Right hindlimb (tissue), 1 donor: ENCODE results near the gene MMP14.
A peak's percentile ranks its signal among the peaks of the same experiment; 100 is the strongest.

Experiments
- DNase-seq: peaks from one replicate; pipeline ENCODE4 v3.0.0-alpha.2; 2018

MMP14 gene

GRCh38 chr14:22885975-22886374, 49.6 kb downstream of the MMP14 start:
- no peak for DNase-seq

GRCh38 chr14:22886500-22887259, 50.3 kb downstream of the MMP14 start:
- DNase-seq: peak; percentile 83

DNA sequence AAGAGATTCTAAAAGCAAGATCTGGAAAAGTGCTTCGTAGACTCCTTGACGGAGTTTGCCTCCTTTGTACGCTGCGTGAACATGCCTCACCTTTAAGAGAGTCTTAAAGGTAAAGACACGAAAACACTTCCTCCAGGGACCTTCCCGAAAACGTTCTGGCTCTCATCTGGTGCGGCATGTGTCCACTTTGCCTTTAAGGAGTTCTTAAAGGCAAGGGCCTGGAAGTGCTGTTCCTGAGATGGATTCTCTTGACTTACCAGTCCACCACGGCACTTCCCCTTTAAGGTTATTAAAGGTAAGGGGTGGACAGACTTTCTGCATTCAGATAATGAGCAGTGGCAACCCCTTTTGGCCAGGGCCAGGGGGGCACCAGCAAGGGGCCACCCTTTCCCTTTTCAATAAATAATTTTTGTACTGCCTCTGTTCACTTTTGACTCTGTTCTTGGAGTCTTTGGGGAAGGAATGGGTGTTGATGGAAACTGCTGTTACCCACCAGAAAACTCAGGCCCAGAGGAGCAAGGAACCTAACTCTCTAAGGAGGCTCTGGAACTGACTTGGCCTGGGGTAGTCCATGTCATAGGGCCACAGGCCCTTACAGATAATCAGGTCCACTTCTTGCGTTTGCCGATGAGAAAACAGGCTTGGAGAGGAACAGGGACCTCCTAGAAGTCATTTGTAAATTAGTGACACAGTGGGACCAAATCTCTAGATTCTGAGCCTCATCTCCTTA, 51.0 kb downstream of the MMP14 start:
- DNase-seq: peak; percentile 68

DNA sequence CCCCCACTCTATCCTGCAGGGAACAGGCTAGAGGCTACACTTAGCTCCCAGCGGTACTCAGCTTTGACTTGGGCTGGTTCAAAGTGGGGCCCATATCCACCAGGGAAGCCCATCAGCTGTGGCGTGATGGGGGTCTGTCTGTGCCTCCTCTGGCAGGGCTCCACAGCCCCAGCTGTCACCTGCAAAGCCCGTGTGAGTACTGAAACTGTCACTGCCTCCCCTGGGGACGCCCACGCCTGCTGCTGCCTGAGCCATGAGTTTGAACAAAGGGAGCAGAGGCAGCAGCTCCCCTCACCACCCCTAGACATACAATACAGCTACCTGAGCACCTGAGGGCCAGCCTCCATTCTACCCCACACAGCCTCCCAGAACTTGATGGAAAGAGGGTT, 51.6 kb downstream of the MMP14 start:
- no peak for DNase-seq

DNA sequence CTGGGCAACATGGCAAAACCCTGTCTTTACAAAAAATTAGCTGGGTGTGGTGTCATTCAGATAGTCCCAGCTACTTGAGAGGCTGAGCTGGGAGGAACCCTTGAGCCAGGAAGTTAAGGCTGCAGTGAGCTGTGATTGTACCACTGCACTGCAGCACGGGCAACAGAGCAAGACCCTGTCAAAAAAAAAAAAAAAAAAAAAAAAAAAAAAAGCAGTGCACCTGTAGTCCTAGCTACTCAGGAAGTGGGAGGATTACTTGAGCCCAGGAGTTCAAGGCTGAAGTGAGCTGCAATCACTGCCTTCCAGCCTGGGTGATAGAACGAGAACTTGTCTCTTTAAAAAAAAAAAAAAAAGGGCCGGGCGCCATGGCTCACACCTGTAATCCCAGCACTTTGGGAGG, 52.3 kb downstream of the MMP14 start:
- DNase-seq: no peak

- DNase-seq: no peak
These were observed 54.0 kb downstream of the MMP14 start for GRCh38 chr14:22890416-22890815.

DNA sequence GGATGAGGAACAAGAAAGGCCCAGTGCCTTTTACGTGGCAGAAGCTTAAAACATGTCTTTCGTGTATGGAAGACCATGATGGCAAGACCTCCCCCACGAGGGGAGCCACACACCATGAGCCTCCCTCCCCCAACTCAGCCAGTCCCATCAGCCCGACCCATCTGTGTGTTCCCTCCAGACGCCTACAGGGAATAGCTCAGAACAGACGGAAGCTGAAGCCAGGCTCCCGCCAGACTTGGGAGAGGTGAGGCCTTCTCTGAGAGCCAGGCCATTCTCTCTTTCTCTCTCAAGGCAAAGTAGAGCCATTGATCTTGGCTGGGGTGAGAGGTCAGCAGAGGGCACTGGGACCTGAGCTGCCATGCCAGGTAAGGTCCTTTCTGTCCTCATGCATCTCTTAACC, 56.1 kb downstream of the MMP14 start:
- no peak for DNase-seq

DNA sequence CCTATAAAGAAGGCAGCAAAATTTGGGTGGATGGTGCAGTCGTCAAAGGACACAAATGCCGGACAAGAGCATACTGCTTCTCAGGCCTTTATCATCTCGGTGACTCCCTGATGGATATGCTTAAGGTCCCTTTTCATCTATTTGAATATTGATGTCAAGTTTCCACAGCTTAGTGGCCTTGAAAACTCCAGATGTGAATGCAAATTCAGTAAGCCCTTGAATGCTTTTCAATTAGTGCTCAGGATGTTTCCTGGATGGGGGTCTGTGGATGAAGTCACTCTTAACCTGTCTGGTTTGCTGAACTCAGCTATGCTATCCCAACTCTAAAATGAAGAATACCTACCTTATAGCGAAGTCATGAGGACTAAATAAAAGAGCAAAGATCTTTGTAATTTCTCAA, 57.3 kb downstream of the MMP14 start:
- DNase-seq: no peak

DNA sequence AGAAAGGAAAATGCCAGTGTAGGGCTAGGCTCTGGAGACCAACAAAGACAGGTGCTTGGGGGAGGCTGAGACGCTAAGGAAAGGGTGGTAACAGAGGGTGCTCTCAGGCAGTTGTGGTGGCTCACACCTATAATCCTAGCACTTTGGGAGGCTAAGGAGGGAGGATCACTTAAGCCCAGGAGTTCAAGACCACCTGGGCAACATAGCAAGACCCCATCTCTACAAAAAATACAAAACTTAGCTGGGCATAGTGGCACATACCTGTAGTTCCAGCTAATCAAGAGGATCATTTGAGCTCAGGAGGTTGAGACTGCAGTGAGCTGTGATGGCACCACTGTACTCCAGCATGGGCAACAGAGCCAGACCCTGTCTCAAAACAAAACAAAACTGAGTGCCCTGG, 59.0 kb downstream of the MMP14 start:
- no peak for DNase-seq

- DNase-seq: no peak
These were observed 60.0 kb downstream of the MMP14 start for GRCh38 chr14:22896356-22896755.

- DNase-seq: no peak
These were observed 60.4 kb downstream of the MMP14 start for GRCh38 chr14:22896760-22897159.

DNA sequence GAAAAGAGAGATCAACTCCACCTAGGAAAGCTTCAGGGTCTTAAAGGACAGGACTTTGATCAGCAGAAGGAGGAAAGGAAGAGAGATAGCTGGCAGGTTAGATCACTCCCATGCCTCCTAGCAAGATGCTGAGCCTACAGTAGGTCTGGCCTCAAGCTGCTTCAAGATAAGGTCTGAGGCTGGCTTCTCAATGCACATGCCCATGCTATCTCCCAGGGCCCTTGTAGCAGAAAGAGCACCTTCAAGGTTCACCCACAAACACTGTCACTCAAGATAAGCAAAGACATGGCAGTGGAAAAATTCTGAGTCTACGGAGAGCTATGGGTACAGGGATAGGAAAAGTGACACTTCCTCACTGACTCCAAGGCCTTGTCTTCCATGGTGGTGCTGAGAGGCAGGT, 61.0 kb downstream of the MMP14 start:
- DNase-seq: no peak
